Prostate gland (tissue), 2 donors: ENCODE measurements around the gene FAM174A.

Experiments
- POLR2A ChIP-seq: fragments of 450-650 bp; IDR thresholded peaks from one replicate; pipeline ENCODE4 v1.6.1; 2016; ENCODE audit warnings: antibody characterized with exemption, mild to moderate bottlenecking
- TF ChIP-seq, protein P1 (sequence below), 4 experiments: fragments of 200-600 bp in 2 of 4; fragments of 450-650 bp in 2 of 4; sonication (generic) in 2 of 4; IDR thresholded peaks; 1 replicate in 3 of 4; 2 replicates in 1 of 4; pipeline ENCODE4 v1.5.1; 2016 to 2019; ENCODE audit warnings: antibody characterized with exemption in 4 of 4, mild to moderate bottlenecking in 2 of 4, moderate library complexity in 2 of 4

DNA sequence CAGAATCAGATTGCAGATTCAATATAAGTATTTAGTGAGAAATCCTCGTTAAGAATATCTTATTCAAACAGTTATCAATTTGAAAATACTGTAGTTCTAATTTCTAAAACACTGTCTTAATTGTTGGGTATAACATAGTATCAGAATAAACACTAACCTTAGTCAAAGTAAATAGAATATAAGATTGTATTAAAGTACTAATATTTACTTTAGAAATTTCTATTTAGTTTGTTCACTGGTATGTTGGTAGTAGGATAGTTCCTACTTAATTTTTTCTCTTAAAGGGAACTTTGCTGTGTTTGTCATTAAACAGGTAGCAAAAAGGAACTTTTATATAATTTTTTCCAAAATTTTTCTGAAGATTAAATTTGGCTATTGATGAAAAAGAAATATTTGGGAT lies 42.3 kb downstream of the FAM174A start:
- TF ChIP-seq, protein P1, sequence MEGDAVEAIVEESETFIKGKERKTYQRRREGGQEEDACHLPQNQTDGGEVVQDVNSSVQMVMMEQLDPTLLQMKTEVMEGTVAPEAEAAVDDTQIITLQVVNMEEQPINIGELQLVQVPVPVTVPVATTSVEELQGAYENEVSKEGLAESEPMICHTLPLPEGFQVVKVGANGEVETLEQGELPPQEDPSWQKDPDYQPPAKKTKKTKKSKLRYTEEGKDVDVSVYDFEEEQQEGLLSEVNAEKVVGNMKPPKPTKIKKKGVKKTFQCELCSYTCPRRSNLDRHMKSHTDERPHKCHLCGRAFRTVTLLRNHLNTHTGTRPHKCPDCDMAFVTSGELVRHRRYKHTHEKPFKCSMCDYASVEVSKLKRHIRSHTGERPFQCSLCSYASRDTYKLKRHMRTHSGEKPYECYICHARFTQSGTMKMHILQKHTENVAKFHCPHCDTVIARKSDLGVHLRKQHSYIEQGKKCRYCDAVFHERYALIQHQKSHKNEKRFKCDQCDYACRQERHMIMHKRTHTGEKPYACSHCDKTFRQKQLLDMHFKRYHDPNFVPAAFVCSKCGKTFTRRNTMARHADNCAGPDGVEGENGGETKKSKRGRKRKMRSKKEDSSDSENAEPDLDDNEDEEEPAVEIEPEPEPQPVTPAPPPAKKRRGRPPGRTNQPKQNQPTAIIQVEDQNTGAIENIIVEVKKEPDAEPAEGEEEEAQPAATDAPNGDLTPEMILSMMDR (IDR thresholded peaks at IDR 0.05) = no peak
- no peak for TF ChIP-seq POLR2A
